ENCODE measurements around the gene ERBIN.

GRCh38 chr5:65932676-65933075 lies 6.3 kb downstream of the ERBIN start:
- TF ChIP-seq POLR2A (IDR thresholded peaks at IDR 0.05; ENCODE audit: low read depth, low read length) (no peak), TAF1 (IDR thresholded peaks at IDR 0.05; ENCODE audit: low read depth, low read length) (no peak)
